Neural cell (in vitro differentiated cells): ENCODE results near the gene OR2F2.

ENCODE experiments used
- EP300 ChIP-seq: fragments of 450-650 bp; conservative IDR thresholded peaks from 2 replicates; pipeline ENCODE4 v1.6.1; 2014; ENCODE audit warnings: antibody characterized with exemption, mild to moderate bottlenecking, moderate library complexity; ENCODE audit not compliant: poor library complexity, severe bottlenecking
- EZH2 ChIP-seq: fragments of 200-600, 300-800 bp; shearing (Covaris generic), sonication (generic); IDR thresholded peaks from 2 replicates; pipeline ENCODE4 v1.6.1; 2014; ENCODE audit warnings: antibody characterized with exemption, low read length, borderline replicate concordance, mild to moderate bottlenecking; ENCODE audit not compliant: insufficient read depth, poor library complexity, severe bottlenecking
- POLR2AphosphoS5 ChIP-seq: IDR thresholded peaks from 2 replicates; pipeline ENCODE4 v1.6.1; 2012
- RAD21 ChIP-seq: fragments of 450-650 bp; conservative IDR thresholded peaks from 2 replicates; pipeline ENCODE4 v1.6.1; 2014; ENCODE audit warnings: antibody characterized with exemption, mild to moderate bottlenecking, moderate library complexity
- SMC3 ChIP-seq: fragments of 450-650 bp; conservative IDR thresholded peaks from 2 replicates; pipeline ENCODE4 v1.6.1; 2014; ENCODE audit warnings: antibody characterized with exemption, mild to moderate bottlenecking, moderate library complexity; ENCODE audit not compliant: poor library complexity
- TAF1 ChIP-seq: IDR thresholded peaks from 2 replicates; pipeline ENCODE4 v1.6.1; 2012; ENCODE audit warnings: low read depth
- TF ChIP-seq, protein P1 (sequence below): fragments of 450-650 bp; IDR thresholded peaks from 2 replicates; pipeline ENCODE4 v1.5.1; 2014; ENCODE audit warnings: antibody characterized with exemption, mild to moderate bottlenecking, moderate library complexity; ENCODE audit not compliant: poor library complexity, severe bottlenecking
- TF ChIP-seq, protein P2 (sequence below): IDR thresholded peaks from 2 replicates; pipeline ENCODE4 v1.6.1; 2012; ENCODE audit warnings: borderline replicate concordance

GRCh38 chr7:143974459-143974858 is 39.4 kb downstream of the OR2F2 start:
- TF ChIP-seq EZH2 (no peak), EP300 (no peak), TAF1 (no peak), POLR2AphosphoS5 (no peak), SMC3 (no peak), RAD21 (no peak)
- TF ChIP-seq, protein P1, sequence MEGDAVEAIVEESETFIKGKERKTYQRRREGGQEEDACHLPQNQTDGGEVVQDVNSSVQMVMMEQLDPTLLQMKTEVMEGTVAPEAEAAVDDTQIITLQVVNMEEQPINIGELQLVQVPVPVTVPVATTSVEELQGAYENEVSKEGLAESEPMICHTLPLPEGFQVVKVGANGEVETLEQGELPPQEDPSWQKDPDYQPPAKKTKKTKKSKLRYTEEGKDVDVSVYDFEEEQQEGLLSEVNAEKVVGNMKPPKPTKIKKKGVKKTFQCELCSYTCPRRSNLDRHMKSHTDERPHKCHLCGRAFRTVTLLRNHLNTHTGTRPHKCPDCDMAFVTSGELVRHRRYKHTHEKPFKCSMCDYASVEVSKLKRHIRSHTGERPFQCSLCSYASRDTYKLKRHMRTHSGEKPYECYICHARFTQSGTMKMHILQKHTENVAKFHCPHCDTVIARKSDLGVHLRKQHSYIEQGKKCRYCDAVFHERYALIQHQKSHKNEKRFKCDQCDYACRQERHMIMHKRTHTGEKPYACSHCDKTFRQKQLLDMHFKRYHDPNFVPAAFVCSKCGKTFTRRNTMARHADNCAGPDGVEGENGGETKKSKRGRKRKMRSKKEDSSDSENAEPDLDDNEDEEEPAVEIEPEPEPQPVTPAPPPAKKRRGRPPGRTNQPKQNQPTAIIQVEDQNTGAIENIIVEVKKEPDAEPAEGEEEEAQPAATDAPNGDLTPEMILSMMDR, result no peak
- TF ChIP-seq, protein P2, sequence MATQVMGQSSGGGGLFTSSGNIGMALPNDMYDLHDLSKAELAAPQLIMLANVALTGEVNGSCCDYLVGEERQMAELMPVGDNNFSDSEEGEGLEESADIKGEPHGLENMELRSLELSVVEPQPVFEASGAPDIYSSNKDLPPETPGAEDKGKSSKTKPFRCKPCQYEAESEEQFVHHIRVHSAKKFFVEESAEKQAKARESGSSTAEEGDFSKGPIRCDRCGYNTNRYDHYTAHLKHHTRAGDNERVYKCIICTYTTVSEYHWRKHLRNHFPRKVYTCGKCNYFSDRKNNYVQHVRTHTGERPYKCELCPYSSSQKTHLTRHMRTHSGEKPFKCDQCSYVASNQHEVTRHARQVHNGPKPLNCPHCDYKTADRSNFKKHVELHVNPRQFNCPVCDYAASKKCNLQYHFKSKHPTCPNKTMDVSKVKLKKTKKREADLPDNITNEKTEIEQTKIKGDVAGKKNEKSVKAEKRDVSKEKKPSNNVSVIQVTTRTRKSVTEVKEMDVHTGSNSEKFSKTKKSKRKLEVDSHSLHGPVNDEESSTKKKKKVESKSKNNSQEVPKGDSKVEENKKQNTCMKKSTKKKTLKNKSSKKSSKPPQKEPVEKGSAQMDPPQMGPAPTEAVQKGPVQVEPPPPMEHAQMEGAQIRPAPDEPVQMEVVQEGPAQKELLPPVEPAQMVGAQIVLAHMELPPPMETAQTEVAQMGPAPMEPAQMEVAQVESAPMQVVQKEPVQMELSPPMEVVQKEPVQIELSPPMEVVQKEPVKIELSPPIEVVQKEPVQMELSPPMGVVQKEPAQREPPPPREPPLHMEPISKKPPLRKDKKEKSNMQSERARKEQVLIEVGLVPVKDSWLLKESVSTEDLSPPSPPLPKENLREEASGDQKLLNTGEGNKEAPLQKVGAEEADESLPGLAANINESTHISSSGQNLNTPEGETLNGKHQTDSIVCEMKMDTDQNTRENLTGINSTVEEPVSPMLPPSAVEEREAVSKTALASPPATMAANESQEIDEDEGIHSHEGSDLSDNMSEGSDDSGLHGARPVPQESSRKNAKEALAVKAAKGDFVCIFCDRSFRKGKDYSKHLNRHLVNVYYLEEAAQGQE, result no peak
